Measurements from ENCODE around the gene RAB1B. TPM values are rescaled to one million over a fixed set of nuclear protein-coding genes. Genes with fewer than 3 reads are reported as not detected.

The RAB1B gene
- total and polyA plus RNA-seq, 2 experiments from 2014 or later = 86.7 to 146 TPM

GRCh38 chr11:66321606-66322005 lies 53.2 kb downstream of the RAB1B start:
- Histone ChIP-seq H3K27me3 (replicated peaks; ENCODE audit: insufficient read depth) (no peaks in the 10 kb centered on the region), H4K20me1 (ENCODE audit: insufficient read depth) (no peaks in the 10 kb centered on the region), H3F3A (ENCODE audit: insufficient read depth) (peaks cover 30% of the 10 kb centered on the region), H3K9me3 (ENCODE audit: low read depth) (no peaks in the 10 kb centered on the region), H3K9ac (no peak overlapping the region; the same call in 1 of the 2 replicates), H3K4me3 (no peak overlapping the region), H3K27ac (peak overlapping the region; percentile 76), H3K9me2 (ENCODE audit: insufficient read depth) (no peaks in the 10 kb centered on the region), H3K4me1 (ENCODE audit: insufficient read depth) (peaks cover 56% of the 10 kb centered on the region), H2AFZ (no peak overlapping the region), H3K36me3 (ENCODE audit: low read depth) (no peaks in the 10 kb centered on the region), H3K4me2 (ENCODE audit: unreplicated experiment) (no peak overlapping the region), H3K79me2 (ENCODE audit: insufficient read depth) (peaks cover 2% of the 10 kb centered on the region; the same call in 1 of the 2 replicates)
- no peak for TF ChIP-seq EZH2 (IDR thresholded peaks at IDR 0.05; ENCODE audit: insufficient read depth, poor library complexity, severe bottlenecking)
- no peak for TF ChIP-seq EZH2phosphoT487 (IDR thresholded peaks at IDR 0.05; ENCODE audit: insufficient read depth, low read depth)
- in situ Hi-C loops (cut with MboI) = no loop called here
- WGBS, 2 experiments (ENCODE audit: low coverage in 1 of 2, low lambda C conversion rate in 2 of 2, missing lambda C conversion rate in 2 of 2) = 21 to 30% methylated on average over 4 of the region's 4 CpGs
- peak; percentile 57 for DNase-seq

GRCh38 chr11:66322732-66323427 lies 54.4 kb downstream of the RAB1B start:
- Histone ChIP-seq H3K9me2 (ENCODE audit: insufficient read depth) (no peaks in the 10 kb centered on the region), H4K20me1 (ENCODE audit: insufficient read depth) (no peaks in the 10 kb centered on the region), H3F3A (ENCODE audit: insufficient read depth) (peaks cover 37% of the 10 kb centered on the region), H3K4me3 (no peak overlapping the region), H3K27me3 (replicated peaks; ENCODE audit: insufficient read depth) (no peaks in the 10 kb centered on the region), H3K9ac (peak overlapping the region; percentile 51), H3K27ac (peak overlapping the region; percentile 76), H2AFZ (peak overlapping the region; percentile 63), H3K79me2 (ENCODE audit: insufficient read depth) (no peaks in the 10 kb centered on the region), H3K9me3 (ENCODE audit: low read depth) (no peaks in the 10 kb centered on the region), H3K4me2 (ENCODE audit: unreplicated experiment) (no peak overlapping the region), H3K4me1 (ENCODE audit: insufficient read depth) (peaks cover 57% of the 10 kb centered on the region), H3K36me3 (ENCODE audit: low read depth) (no peaks in the 10 kb centered on the region)
- TF ChIP-seq EZH2 (IDR thresholded peaks at IDR 0.05; ENCODE audit: insufficient read depth, poor library complexity, severe bottlenecking) = no peak
- TF ChIP-seq EZH2phosphoT487 (IDR thresholded peaks at IDR 0.05; ENCODE audit: insufficient read depth, low read depth) = no peak
- in situ Hi-C loops (cut with MboI) = no loop called here
- 27 to 68% methylated on average over 3 to 11 of the region's 11 CpGs for WGBS, 2 experiments (ENCODE audit: low coverage in 1 of 2, low lambda C conversion rate in 2 of 2, missing lambda C conversion rate in 2 of 2)
- peak; percentile 82 for DNase-seq

DNA sequence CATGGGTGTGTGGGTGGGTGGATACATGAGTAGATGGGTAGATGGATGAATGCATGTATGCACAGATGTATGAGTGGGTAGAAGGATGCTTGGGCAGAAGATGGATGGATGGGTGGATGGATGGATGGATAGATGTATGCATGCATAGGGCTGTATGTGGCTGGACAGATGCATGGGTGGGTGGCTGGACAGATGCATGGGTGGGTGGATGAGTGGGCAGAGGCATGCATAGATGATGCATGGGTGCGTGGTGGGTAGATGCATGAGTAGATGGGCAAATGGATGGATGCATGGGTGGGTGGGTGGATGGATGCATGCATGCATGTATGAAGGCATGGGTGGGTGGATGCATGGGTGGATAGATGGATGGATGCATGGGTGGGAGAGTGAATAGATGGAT lies 55.2 kb downstream of the RAB1B start:
- no peak overlapping the region for H3K4me3 ChIP-seq
- H3K9me2 ChIP-seq (ENCODE audit: insufficient read depth) = no peaks in the 10 kb centered on the region
- no peaks in the 10 kb centered on the region for H3K79me2 ChIP-seq (ENCODE audit: insufficient read depth)
- H2AFZ ChIP-seq = no peak overlapping the region
- no peak overlapping the region for H3K27ac ChIP-seq
- in situ Hi-C loops (cut with MboI) = no loop called here
- peaks cover 36% of the 10 kb centered on the region for H3F3A ChIP-seq (ENCODE audit: insufficient read depth)
- 100% methylated on average over 1 of the region's 1 CpG for WGBS, 2 experiments (ENCODE audit: low coverage in 1 of 2, low lambda C conversion rate in 2 of 2, missing lambda C conversion rate in 2 of 2)
- peaks cover 57% of the 10 kb centered on the region for H3K4me1 ChIP-seq (ENCODE audit: insufficient read depth)
- no peak overlapping the region for H3K4me2 ChIP-seq (ENCODE audit: unreplicated experiment)
- H3K36me3 ChIP-seq (ENCODE audit: low read depth) = no peaks in the 10 kb centered on the region
- no peak for DNase-seq
- no peaks in the 10 kb centered on the region for H3K9me3 ChIP-seq (ENCODE audit: low read depth)
- no peaks in the 10 kb centered on the region for H3K27me3 ChIP-seq (replicated peaks; ENCODE audit: insufficient read depth)
- H4K20me1 ChIP-seq (ENCODE audit: insufficient read depth) = no peaks in the 10 kb centered on the region
- TF ChIP-seq EZH2 (IDR thresholded peaks at IDR 0.05; ENCODE audit: insufficient read depth, poor library complexity, severe bottlenecking) (no peak), EZH2phosphoT487 (IDR thresholded peaks at IDR 0.05; ENCODE audit: insufficient read depth, low read depth) (no peak)
- no peak overlapping the region for H3K9ac ChIP-seq

- peaks cover 40% of the 10 kb centered on the region for H3F3A ChIP-seq (ENCODE audit: insufficient read depth)
- DNase-seq = peak; percentile 77
- H3K4me3 ChIP-seq = no peak overlapping the region
- peaks cover 57% of the 10 kb centered on the region for H3K4me1 ChIP-seq (ENCODE audit: insufficient read depth)
- 1 to 7% methylated on average over 10 of the region's 10 CpGs for WGBS, 2 experiments (ENCODE audit: low coverage in 1 of 2, low lambda C conversion rate in 2 of 2, missing lambda C conversion rate in 2 of 2)
- peak overlapping the region; percentile 73 for H3K27ac ChIP-seq
- no peaks in the 10 kb centered on the region for H3K9me3 ChIP-seq (ENCODE audit: low read depth)
- no peaks in the 10 kb centered on the region for H3K36me3 ChIP-seq (ENCODE audit: low read depth)
- in situ Hi-C loops (cut with MboI) = no loop called here
- H3K9me2 ChIP-seq (ENCODE audit: insufficient read depth) = no peaks in the 10 kb centered on the region
- H4K20me1 ChIP-seq (ENCODE audit: insufficient read depth) = no peaks in the 10 kb centered on the region
- H2AFZ ChIP-seq = 0 out of 2 replicates have a peak overlapping the region, but pooled peaks have one; percentile 33
- no peaks in the 10 kb centered on the region for H3K79me2 ChIP-seq (ENCODE audit: insufficient read depth)
- TF ChIP-seq EZH2 (IDR thresholded peaks at IDR 0.05; ENCODE audit: insufficient read depth, poor library complexity, severe bottlenecking) = no peak
- no peak for TF ChIP-seq EZH2phosphoT487 (IDR thresholded peaks at IDR 0.05; ENCODE audit: insufficient read depth, low read depth)
- no peak overlapping the region for H3K4me2 ChIP-seq (ENCODE audit: unreplicated experiment)
- no peaks in the 10 kb centered on the region for H3K27me3 ChIP-seq (replicated peaks; ENCODE audit: insufficient read depth)
- H3K9ac ChIP-seq = peak overlapping the region; percentile 44
Measured at GRCh38 chr11:66324664-66325063, 56.2 kb downstream of the RAB1B start.

Measured in GM23248 (cell line).